H9 (cell line): ENCODE results near the gene ENGASE. TPM values are rescaled to one million over a fixed set of nuclear protein-coding genes. Genes with fewer than 3 reads are reported as not detected.

ENCODE experiments used
- DNase-seq: peaks from one replicate; pipeline ENCODE4 v3.0.0-alpha.2; 2017
- H2AFZ ChIP-seq: one replicate; pipeline ENCODE4 v1.6.1; 2013; ENCODE audit warnings: mild to moderate bottlenecking, low read length, control low read depth, moderate library complexity
- H2AK5ac ChIP-seq: 2 replicates; pipeline ENCODE4 v1.6.1; 2013; ENCODE audit warnings: low read length, control low read depth, mixed read lengths; ENCODE audit not compliant: insufficient read length
- H2BK120ac ChIP-seq: one replicate; pipeline ENCODE4 v1.6.1; 2013; ENCODE audit warnings: low read depth, mild to moderate bottlenecking, low read length, control low read depth, inconsistent platforms; ENCODE audit not compliant: poor library complexity, severe bottlenecking
- H2BK12ac ChIP-seq: 2 replicates; pipeline ENCODE4 v1.6.1; 2013; ENCODE audit warnings: low read length, control low read depth, mixed read lengths, low read depth; ENCODE audit not compliant: insufficient read length
- H2BK15ac ChIP-seq: 2 replicates; pipeline ENCODE4 v1.6.1; 2013; ENCODE audit warnings: low read depth, low read length, control low read depth
- H2BK20ac ChIP-seq: one replicate; pipeline ENCODE4 v1.6.1; 2013; ENCODE audit warnings: low read depth, mild to moderate bottlenecking, low read length, control low read depth, inconsistent platforms; ENCODE audit not compliant: poor library complexity, severe bottlenecking
- H2BK5ac ChIP-seq: 2 replicates; pipeline ENCODE4 v1.6.1; 2013; ENCODE audit warnings: low read length, control low read depth, mixed read lengths; ENCODE audit not compliant: insufficient read length
- H3K14ac ChIP-seq: 2 replicates; pipeline ENCODE4 v1.6.1; 2013; ENCODE audit warnings: low read length, control low read depth; ENCODE audit not compliant: insufficient read depth
- H3K18ac ChIP-seq: 2 replicates; pipeline ENCODE4 v1.6.1; 2013; ENCODE audit warnings: low read depth, mild to moderate bottlenecking, mixed read lengths, low read length, control low read depth; ENCODE audit not compliant: insufficient read length
- H3K23ac ChIP-seq: 2 replicates; pipeline ENCODE4 v1.6.1; 2013; ENCODE audit warnings: low read length, control low read depth, mixed read lengths, low read depth; ENCODE audit not compliant: insufficient read length
- H3K23me2 ChIP-seq: 2 replicates; pipeline ENCODE4 v1.6.1; 2013; ENCODE audit warnings: low read depth, mild to moderate bottlenecking, mixed read lengths, low read length, control low read depth; ENCODE audit not compliant: insufficient read length, poor library complexity, severe bottlenecking
- H3K27ac ChIP-seq: 2 replicates; pipeline ENCODE4 v1.5.1; 2013; ENCODE audit warnings: low read length, control low read depth, mixed read lengths, low read depth; ENCODE audit not compliant: insufficient read length
- H3K27me3 ChIP-seq: 2 replicates; pipeline ENCODE4 v1.6.1; 2013; ENCODE audit warnings: low read length, control low read depth, inconsistent platforms; ENCODE audit not compliant: insufficient read depth
- H3K4ac ChIP-seq: 2 replicates; pipeline ENCODE4 v1.6.1; 2013; ENCODE audit warnings: low read depth, mild to moderate bottlenecking, control low read depth, inconsistent platforms, low read length, moderate library complexity
- H3K4me1 ChIP-seq: 2 replicates; pipeline ENCODE4 v1.6.1; 2013; ENCODE audit warnings: low read length, control low read depth, inconsistent platforms; ENCODE audit not compliant: insufficient read depth
- H3K4me2 ChIP-seq: 2 replicates; pipeline ENCODE4 v1.6.1; 2013; ENCODE audit warnings: low read length, control low read depth, mixed read lengths; ENCODE audit not compliant: insufficient read length, insufficient read depth
- H3K56ac ChIP-seq: 2 replicates; pipeline ENCODE4 v1.6.1; 2013; ENCODE audit warnings: low read depth, mild to moderate bottlenecking, mixed read lengths, low read length, control low read depth; ENCODE audit not compliant: insufficient read length
- H3K79me1 ChIP-seq: 2 replicates; pipeline ENCODE4 v1.6.1; 2013; ENCODE audit warnings: low read depth, mild to moderate bottlenecking, moderate library complexity, low read length, control low read depth, inconsistent platforms; ENCODE audit not compliant: insufficient read depth, poor library complexity, severe bottlenecking
- H3K79me2 ChIP-seq: 2 replicates; pipeline ENCODE4 v1.6.1; 2013; ENCODE audit warnings: low read length, control low read depth, inconsistent platforms; ENCODE audit not compliant: insufficient read depth
- H3K9ac ChIP-seq: 2 replicates; pipeline ENCODE4 v1.6.1; 2013; ENCODE audit warnings: low read length, control low read depth, mixed read lengths; ENCODE audit not compliant: insufficient read length; ENCODE audit errors: extremely low read depth
- H3K9me3 ChIP-seq: one replicate; pipeline ENCODE4 v1.6.1; 2013; ENCODE audit warnings: low read depth, low read length, inconsistent platforms; ENCODE audit not compliant: control insufficient read depth
- H3T11ph ChIP-seq: one replicate; pipeline ENCODE4 v1.6.1; 2013; ENCODE audit warnings: mild to moderate bottlenecking, low read length, control low read depth, inconsistent platforms
- H4K20me1 ChIP-seq: one replicate; pipeline ENCODE4 v1.6.1; 2013; ENCODE audit not compliant: control insufficient read depth, insufficient read length, insufficient read depth
- H4K5ac ChIP-seq: 2 replicates; pipeline ENCODE4 v1.6.1; 2013; ENCODE audit warnings: low read depth, mild to moderate bottlenecking, mixed read lengths, low read length, control low read depth; ENCODE audit not compliant: insufficient read length
- H4K8ac ChIP-seq: replicated peaks from 2 replicates; pipeline ENCODE4 v1.6.1; 2013; ENCODE audit warnings: low read length, control low read depth, mixed read lengths, low read depth; ENCODE audit not compliant: insufficient read length
- H4K91ac ChIP-seq: 2 replicates; pipeline ENCODE4 v1.6.1; 2013; ENCODE audit warnings: low read depth, mild to moderate bottlenecking, moderate library complexity, mixed read lengths, low read length, control low read depth; ENCODE audit not compliant: insufficient read length
- H3K27ac Mint-ChIP-seq, 3 experiments: 2 replicates in 2 of 3; 3 replicates in 1 of 3; pipeline ENCODE4 v1.8.0; 2020 to 2021; ENCODE audit warnings: mixed read lengths in 3 of 3, mild to moderate bottlenecking in 1 of 3, moderate library complexity in 1 of 3
- H3K27me3 Mint-ChIP-seq: 2 replicates; pipeline ENCODE4 v1.8.0; 2021; ENCODE audit warnings: low read depth, mild to moderate bottlenecking, moderate library complexity, mixed read lengths
- H3K36me3 Mint-ChIP-seq, 3 experiments: 2 replicates in 2 of 3; 3 replicates in 1 of 3; pipeline ENCODE4 v1.8.0; 2020 to 2021; ENCODE audit warnings: low read depth in 3 of 3, mixed read lengths in 3 of 3; ENCODE audit not compliant: insufficient read depth in 1 of 3
- H3K4me1 Mint-ChIP-seq, 2 experiments: 2 replicates each; pipeline ENCODE4 v1.8.0; 2020; ENCODE audit warnings: mixed read lengths in 2 of 2
- H3K4me3 Mint-ChIP-seq, 2 experiments: 2 replicates in 1 of 2; 3 replicates in 1 of 2; pipeline ENCODE4 v1.8.0; 2020 to 2021; ENCODE audit warnings: mild to moderate bottlenecking in 2 of 2, mixed read lengths in 2 of 2, moderate library complexity in 1 of 2
- H3K9me3 Mint-ChIP-seq, 2 experiments: 2 replicates in 1 of 2; 3 replicates in 1 of 2; pipeline ENCODE4 v1.8.0; 2020; ENCODE audit warnings: mild to moderate bottlenecking in 2 of 2, mixed read lengths in 2 of 2, moderate library complexity in 1 of 2
- WGBS: extraction: QIAGEN DNeasy Blood & Tissue Kit; methylation state at CpG from one replicate; pipeline ENCODE4 v1.1.7; 2013; ENCODE audit warnings: missing lambda C conversion rate, low lambda C conversion rate, mixed read lengths; ENCODE audit not compliant: insufficient read length; ENCODE audit errors: extremely low coverage; 5-methylcytosine and 5-hydroxymethylcytosine counted together
- total RNA-seq: library from RNA; stranded (reverse); gene quantifications from 2 replicates; pipeline ENCODE4 v1.2.1, GENCODE V29; 2021
- TF ChIP-seq, protein P1 (sequence below): fragments of 200-600 bp; sonication (generic); conservative IDR thresholded peaks from 3 replicates; pipeline ENCODE4 v1.8.0; 2021; ENCODE audit warnings: antibody characterized with exemption, mild to moderate bottlenecking

ENGASE gene
- total RNA-seq, 1 experiment from 2014 or later: 20.6 TPM

DNA sequence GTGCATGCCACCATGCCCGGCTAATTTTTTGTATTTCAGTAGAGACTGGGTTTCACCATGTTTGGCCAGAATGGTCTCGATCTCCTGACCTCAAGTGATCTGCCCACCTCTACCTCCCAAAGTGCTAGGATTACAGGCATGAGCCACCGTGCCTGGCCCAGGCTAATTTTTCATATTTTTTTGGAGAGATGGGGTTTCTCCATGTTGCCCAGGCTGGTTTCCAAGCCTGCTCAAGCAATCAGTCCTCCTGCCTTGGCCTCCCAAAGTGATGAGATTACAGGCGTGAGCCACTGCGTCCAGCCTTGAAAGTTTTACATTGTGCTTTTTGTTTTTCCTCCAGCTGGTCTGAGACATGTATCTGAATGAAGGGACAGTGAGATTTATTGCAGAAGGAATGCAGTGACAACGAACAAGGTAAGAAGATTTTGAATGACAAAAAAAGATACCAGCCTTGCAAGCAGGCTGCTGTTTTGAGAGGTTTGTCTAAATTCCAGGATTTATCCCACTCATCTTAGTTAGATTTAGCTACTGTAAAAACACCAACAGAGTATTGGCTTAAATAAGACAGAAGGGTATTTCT, 3.4 kb upstream of the ENGASE start:
- Mint-ChIP-seq H3K27me3 (peaks cover 43% of the 10 kb centered on the region), H3K9me3 (no peaks in the 10 kb centered on the region), H3K4me1 (peaks cover 8% of the 10 kb centered on the region in 2 experiments), H3K4me3 (no peak overlapping the region), H3K36me3 (no peaks in the 10 kb centered on the region), H3K27ac (no peak overlapping the region)
- Histone ChIP-seq H3K23me2 (no peaks in the 10 kb centered on the region), H2BK120ac (no peak overlapping the region), H4K20me1 (no peaks in the 10 kb centered on the region), H3K79me1 (no peaks in the 10 kb centered on the region), H3T11ph (no peak overlapping the region), H3K4me2 (no peak overlapping the region), H3K4me1 (no peaks in the 10 kb centered on the region), H3K27me3 (no peaks in the 10 kb centered on the region), H3K27ac (no peak overlapping the region), H2AFZ (no peak overlapping the region), H3K56ac (no peak overlapping the region), H3K4ac (no peak overlapping the region), H2BK5ac (no peak overlapping the region), H2BK20ac (no peak overlapping the region), H2AK5ac (no peak overlapping the region), H2BK12ac (no peak overlapping the region), H3K79me2 (no peaks in the 10 kb centered on the region), H4K5ac (no peak overlapping the region), H4K8ac (no peak overlapping the region), H3K9ac (no peak overlapping the region), H3K14ac (no peak overlapping the region), H3K9me3 (no peaks in the 10 kb centered on the region), H3K18ac (no peak overlapping the region), H3K23ac (no peak overlapping the region), H2BK15ac (no peak overlapping the region), H4K91ac (no peak overlapping the region)
- no peak for DNase-seq
- TF ChIP-seq, protein P1, sequence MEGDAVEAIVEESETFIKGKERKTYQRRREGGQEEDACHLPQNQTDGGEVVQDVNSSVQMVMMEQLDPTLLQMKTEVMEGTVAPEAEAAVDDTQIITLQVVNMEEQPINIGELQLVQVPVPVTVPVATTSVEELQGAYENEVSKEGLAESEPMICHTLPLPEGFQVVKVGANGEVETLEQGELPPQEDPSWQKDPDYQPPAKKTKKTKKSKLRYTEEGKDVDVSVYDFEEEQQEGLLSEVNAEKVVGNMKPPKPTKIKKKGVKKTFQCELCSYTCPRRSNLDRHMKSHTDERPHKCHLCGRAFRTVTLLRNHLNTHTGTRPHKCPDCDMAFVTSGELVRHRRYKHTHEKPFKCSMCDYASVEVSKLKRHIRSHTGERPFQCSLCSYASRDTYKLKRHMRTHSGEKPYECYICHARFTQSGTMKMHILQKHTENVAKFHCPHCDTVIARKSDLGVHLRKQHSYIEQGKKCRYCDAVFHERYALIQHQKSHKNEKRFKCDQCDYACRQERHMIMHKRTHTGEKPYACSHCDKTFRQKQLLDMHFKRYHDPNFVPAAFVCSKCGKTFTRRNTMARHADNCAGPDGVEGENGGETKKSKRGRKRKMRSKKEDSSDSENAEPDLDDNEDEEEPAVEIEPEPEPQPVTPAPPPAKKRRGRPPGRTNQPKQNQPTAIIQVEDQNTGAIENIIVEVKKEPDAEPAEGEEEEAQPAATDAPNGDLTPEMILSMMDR: no peak
- no CpG with 5 or more reads among the region's 6 CpGs for WGBS
